HepG2 (cell line): ENCODE measurements around the gene FAM228B. TPM values are rescaled to one million over a fixed set of nuclear protein-coding genes. Genes with fewer than 3 reads are reported as not detected.

Experiments
- E2F1 ChIP-seq: sonication (generic); formaldehyde crosslinking; IDR thresholded peaks from 2 replicates; pipeline ENCODE4 v1.5.0; 2020; ENCODE audit warnings: missing genetic modification reagents
- JUN ChIP-seq: sonication (generic); formaldehyde crosslinking; IDR thresholded peaks from 2 replicates; pipeline ENCODE4 v1.4.0; 2020; ENCODE audit warnings: mild to moderate bottlenecking, missing genetic modification reagents
- MXD4 ChIP-seq: IDR thresholded peaks from 2 replicates; pipeline ENCODE4 v1.6.1; 2016; ENCODE audit warnings: mild to moderate bottlenecking, missing biosample characterization, missing genetic modification reagents
- MZF1 ChIP-seq: sonication (generic); formaldehyde crosslinking; IDR thresholded peaks from 2 replicates; pipeline ENCODE4 v1.8.1; 2023; ENCODE audit warnings: mild to moderate bottlenecking, missing genetic modification reagents, borderline replicate concordance
- NAIF1 ChIP-seq: sonication (generic); formaldehyde crosslinking; IDR thresholded peaks from 2 replicates; pipeline ENCODE4 v1.5.0; 2020; ENCODE audit warnings: mild to moderate bottlenecking, missing genetic modification reagents, borderline replicate concordance
- NONO ChIP-seq, 2 experiments: fragments of 450-650 bp in 1 of 2; sonication (generic) in 1 of 2; formaldehyde crosslinking in 1 of 2; IDR thresholded peaks in 1 of 2; conservative IDR thresholded peaks in 1 of 2; 2 replicates each; pipeline versions ENCODE4 v1.6.1 to v1.8.0; 2017 to 2022; ENCODE audit warnings: mild to moderate bottlenecking in 1 of 2, missing genetic modification reagents in 1 of 2, moderate library complexity in 1 of 2
- NR2F6 ChIP-seq, 2 experiments: IDR thresholded peaks; 2 replicates each; pipeline ENCODE4 v1.6.1; 2016; ENCODE audit warnings: antibody characterized with exemption in 1 of 2, mild to moderate bottlenecking in 1 of 2
- NR3C1 ChIP-seq: sonication (generic); formaldehyde crosslinking; IDR thresholded peaks from 2 replicates; pipeline ENCODE4 v1.4.0; 2020; ENCODE audit warnings: missing genetic modification reagents
- RAD21 ChIP-seq: fragments of 450-650 bp; formaldehyde crosslinking; IDR thresholded peaks from 2 replicates; pipeline ENCODE4 v1.5.0; 2020; ENCODE audit warnings: mild to moderate bottlenecking
- REXO4 ChIP-seq: sonication (generic); formaldehyde crosslinking; IDR thresholded peaks from 2 replicates; pipeline ENCODE4 v1.8.0; 2022; ENCODE audit warnings: missing genetic modification reagents, mild to moderate bottlenecking, borderline replicate concordance
- SNAI1 ChIP-seq: sonication (generic); formaldehyde crosslinking; IDR thresholded peaks from 2 replicates; pipeline ENCODE4 v1.5.0; 2020; ENCODE audit warnings: mild to moderate bottlenecking, missing genetic modification reagents, borderline replicate concordance
- SOX13 ChIP-seq, 3 experiments: fragments of 450-650 bp in 1 of 3; sonication (generic) in 1 of 3; formaldehyde crosslinking in 1 of 3; IDR thresholded peaks in 2 of 3; conservative IDR thresholded peaks in 1 of 3; 2 replicates each; pipeline versions ENCODE4 v1.5.0 to v1.6.1; 2016 to 2020; ENCODE audit warnings: antibody characterized with exemption in 1 of 3, mild to moderate bottlenecking in 1 of 3, missing compliant biosample characterization in 1 of 3, missing genetic modification reagents in 1 of 3, moderate library complexity in 1 of 3
- TCF7 ChIP-seq: sonication (generic); IDR thresholded peaks from 2 replicates; pipeline ENCODE4 v1.6.1; 2016; ENCODE audit warnings: antibody characterized with exemption, low read depth
- ZNF138 ChIP-seq: sonication (generic); formaldehyde crosslinking; IDR thresholded peaks from 2 replicates; pipeline ENCODE4 v1.5.0; 2020; ENCODE audit warnings: mild to moderate bottlenecking, low read depth, missing genetic modification reagents
- ZNF230 ChIP-seq: sonication (generic); formaldehyde crosslinking; IDR thresholded peaks from 2 replicates; pipeline ENCODE4 v1.4.0; 2020; ENCODE audit warnings: mild to moderate bottlenecking, missing genetic modification reagents
- ZNF354B ChIP-seq: sonication (generic); formaldehyde crosslinking; IDR thresholded peaks from 2 replicates; pipeline ENCODE4 v1.8.0; 2022; ENCODE audit warnings: mild to moderate bottlenecking, missing genetic modification reagents
- ZNF484 ChIP-seq: sonication (generic); formaldehyde crosslinking; IDR thresholded peaks from 2 replicates; pipeline ENCODE4 v1.5.1; 2020; ENCODE audit warnings: mild to moderate bottlenecking, low read depth, missing genetic modification reagents, borderline replicate concordance
- ZNF513 ChIP-seq: sonication (generic); formaldehyde crosslinking; conservative IDR thresholded peaks from 2 replicates; pipeline ENCODE4 v1.5.0; 2020; ENCODE audit warnings: missing genetic modification reagents
- ZNF616 ChIP-seq: sonication (generic); formaldehyde crosslinking; IDR thresholded peaks from 2 replicates; pipeline ENCODE4 v1.5.0; 2020; ENCODE audit warnings: low read depth, mild to moderate bottlenecking, missing genetic modification reagents
- ZNF629 ChIP-seq: sonication (generic); formaldehyde crosslinking; conservative IDR thresholded peaks from 2 replicates; pipeline ENCODE4 v1.5.0; 2020; ENCODE audit warnings: missing genetic modification reagents
- ZNF772 ChIP-seq: sonication (generic); formaldehyde crosslinking; IDR thresholded peaks from 2 replicates; pipeline ENCODE4 v1.5.0; 2020; ENCODE audit warnings: mild to moderate bottlenecking, missing genetic modification reagents
- ZNF883 ChIP-seq: sonication (generic); formaldehyde crosslinking; IDR thresholded peaks from 2 replicates; pipeline ENCODE4 v1.5.1; 2020; ENCODE audit warnings: mild to moderate bottlenecking, missing genetic modification reagents; ENCODE audit errors: not compliant biosample characterization
- polyA plus RNA-seq, 8 experiments: library from polyadenylated mRNA; depleted of rRNA in 3 of 8; stranded (reverse) in 7 of 8; unstranded in 1 of 8; fragments of >200 nt; fragmentation: Illumina TruSeq in 4 of 8; extraction: Trizol in 4 of 8; gene quantifications; 2 replicates each; pipeline versions ENCODE4 v1.2.1 to v1.2.3, GENCODE V29; 2011 to 2016; ENCODE audit warnings: low read depth in 4 of 8, missing spikeins in 1 of 8, mixed read lengths in 1 of 8; ENCODE audit not compliant: insufficient read depth in 1 of 8
- total RNA-seq, 5 experiments: library from RNA; depleted of rRNA; stranded (reverse); fragments of >200 nt; fragmentation: Illumina TruSeq; extraction: Trizol; gene quantifications; 2 replicates each; pipeline ENCODE4 v1.2.3, GENCODE V29; 2016; ENCODE audit warnings: low read depth in 1 of 5
- TF ChIP-seq, protein P1 (sequence below): sonication (generic); formaldehyde crosslinking; IDR thresholded peaks from 2 replicates; pipeline ENCODE4 v1.5.0; 2020; ENCODE audit warnings: mild to moderate bottlenecking, missing genetic modification reagents

Gene FAM228B
- total and polyA plus RNA-seq, 2 of the 13 experiments (the other 11 are each of a cell fraction or from before 2014, with no cell fraction given), result 0.79 to 1.1 TPM

GRCh38 chr2:24084386-24085199 is 38.7 kb upstream of the FAM228B start, which contains the start of gene TP53I3 (continued):
- TF ChIP-seq ZNF616 (CRISPR knock-in tag), result no peak; the same call in 1 of the 2 replicates
- no peak for TF ChIP-seq SNAI1 (CRISPR knock-in tag)
- 0 out of 2 replicates have a peak, but pooled peaks have one; percentile 7 for TF ChIP-seq ZNF629 (CRISPR knock-in tag)
- no peak for TF ChIP-seq ZNF484 (CRISPR knock-in tag)
- no peak for TF ChIP-seq ZNF883 (CRISPR knock-in tag)
- TF ChIP-seq E2F1 (CRISPR knock-in tag), result peak; percentile 48; the same call in 1 of the 2 replicates
- TF ChIP-seq MZF1 (CRISPR knock-in tag), result no peak
- peak; percentile 93; the same call in 1 of the 2 replicates for TF ChIP-seq ZNF354B
- peak; percentile 76; the same call in 1 of the 2 replicates for TF ChIP-seq ZNF138
- peak; percentile 58; the same call in 1 of the 2 replicates for TF ChIP-seq SOX13 (IDR thresholded peaks at IDR 0.05)
- TF ChIP-seq SOX13 (CRISPR knock-in tag; conservative IDR thresholded peaks at IDR 0.05 in 1 of 2, IDR thresholded peaks at IDR 0.05 in 1 of 2), result no peak
- TF ChIP-seq REXO4 (CRISPR knock-in tag), result no peak
- TF ChIP-seq NONO (IDR thresholded peaks at IDR 0.05), result no peak
- TF ChIP-seq NONO (CRISPR knock-in tag; conservative IDR thresholded peaks at IDR 0.05), result peak; percentile 95
- no peak for TF ChIP-seq NAIF1 (CRISPR knock-in tag)
- no peak for TF ChIP-seq NR2F6 (IDR thresholded peaks at IDR 0.05)
- TF ChIP-seq NR2F6 (CRISPR knock-in tag; IDR thresholded peaks at IDR 0.05), result peak; percentile 37; the same call in 1 of the 2 replicates
- TF ChIP-seq MXD4 (CRISPR knock-in tag), result peak; percentile 3; the same call in 1 of the 2 replicates
- TF ChIP-seq JUN (CRISPR knock-in tag), result no peak
- peak; percentile 17; the same call in 1 of the 2 replicates for TF ChIP-seq ZNF230 (CRISPR knock-in tag)
- peak; percentile 89; the same call in 1 of the 2 replicates for TF ChIP-seq ZNF772 (CRISPR knock-in tag)
- TF ChIP-seq RAD21, result peak; percentile 98
- no peak for TF ChIP-seq NR3C1 (CRISPR knock-in tag)
- no peak for TF ChIP-seq TCF7
- TF ChIP-seq ZNF513, result no peak
- TF ChIP-seq, protein P1, sequence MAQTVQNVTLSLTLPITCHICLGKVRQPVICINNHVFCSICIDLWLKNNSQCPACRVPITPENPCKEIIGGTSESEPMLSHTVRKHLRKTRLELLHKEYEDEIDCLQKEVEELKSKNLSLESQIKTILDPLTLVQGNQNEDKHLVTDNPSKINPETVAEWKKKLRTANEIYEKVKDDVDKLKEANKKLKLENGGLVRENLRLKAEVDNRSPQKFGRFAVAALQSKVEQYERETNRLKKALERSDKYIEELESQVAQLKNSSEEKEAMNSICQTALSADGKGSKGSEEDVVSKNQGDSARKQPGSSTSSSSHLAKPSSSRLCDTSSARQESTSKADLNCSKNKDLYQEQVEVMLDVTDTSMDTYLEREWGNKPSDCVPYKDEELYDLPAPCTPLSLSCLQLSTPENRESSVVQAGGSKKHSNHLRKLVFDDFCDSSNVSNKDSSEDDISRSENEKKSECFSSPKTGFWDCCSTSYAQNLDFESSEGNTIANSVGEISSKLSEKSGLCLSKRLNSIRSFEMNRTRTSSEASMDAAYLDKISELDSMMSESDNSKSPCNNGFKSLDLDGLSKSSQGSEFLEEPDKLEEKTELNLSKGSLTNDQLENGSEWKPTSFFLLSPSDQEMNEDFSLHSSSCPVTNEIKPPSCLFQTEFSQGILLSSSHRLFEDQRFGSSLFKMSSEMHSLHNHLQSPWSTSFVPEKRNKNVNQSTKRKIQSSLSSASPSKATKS (CRISPR knock-in tag), result no peak
